H9 (cell line): ENCODE results near the gene RABL6. TPM values are rescaled to one million over a fixed set of nuclear protein-coding genes. Genes with fewer than 3 reads are reported as not detected.

Experiments used
- DNase-seq: peaks from one replicate; pipeline ENCODE4 v3.0.0-alpha.2; 2017
- H2AFZ ChIP-seq: one replicate; pipeline ENCODE4 v1.6.1; 2013; ENCODE audit warnings: mild to moderate bottlenecking, low read length, control low read depth, moderate library complexity
- H2AK5ac ChIP-seq: 2 replicates; pipeline ENCODE4 v1.6.1; 2013; ENCODE audit warnings: low read length, control low read depth, mixed read lengths; ENCODE audit not compliant: insufficient read length
- H2BK120ac ChIP-seq: one replicate; pipeline ENCODE4 v1.6.1; 2013; ENCODE audit warnings: low read depth, mild to moderate bottlenecking, low read length, control low read depth, inconsistent platforms; ENCODE audit not compliant: poor library complexity, severe bottlenecking
- H2BK12ac ChIP-seq: 2 replicates; pipeline ENCODE4 v1.6.1; 2013; ENCODE audit warnings: low read length, control low read depth, mixed read lengths, low read depth; ENCODE audit not compliant: insufficient read length
- H2BK15ac ChIP-seq: 2 replicates; pipeline ENCODE4 v1.6.1; 2013; ENCODE audit warnings: low read depth, low read length, control low read depth
- H2BK20ac ChIP-seq: one replicate; pipeline ENCODE4 v1.6.1; 2013; ENCODE audit warnings: low read depth, mild to moderate bottlenecking, low read length, control low read depth, inconsistent platforms; ENCODE audit not compliant: poor library complexity, severe bottlenecking
- H2BK5ac ChIP-seq: 2 replicates; pipeline ENCODE4 v1.6.1; 2013; ENCODE audit warnings: low read length, control low read depth, mixed read lengths; ENCODE audit not compliant: insufficient read length
- H3K14ac ChIP-seq: 2 replicates; pipeline ENCODE4 v1.6.1; 2013; ENCODE audit warnings: low read length, control low read depth; ENCODE audit not compliant: insufficient read depth
- H3K18ac ChIP-seq: 2 replicates; pipeline ENCODE4 v1.6.1; 2013; ENCODE audit warnings: low read depth, mild to moderate bottlenecking, mixed read lengths, low read length, control low read depth; ENCODE audit not compliant: insufficient read length
- H3K23ac ChIP-seq: 2 replicates; pipeline ENCODE4 v1.6.1; 2013; ENCODE audit warnings: low read length, control low read depth, mixed read lengths, low read depth; ENCODE audit not compliant: insufficient read length
- H3K23me2 ChIP-seq: 2 replicates; pipeline ENCODE4 v1.6.1; 2013; ENCODE audit warnings: low read depth, mild to moderate bottlenecking, mixed read lengths, low read length, control low read depth; ENCODE audit not compliant: insufficient read length, poor library complexity, severe bottlenecking
- H3K27ac ChIP-seq: 2 replicates; pipeline ENCODE4 v1.5.1; 2013; ENCODE audit warnings: low read length, control low read depth, mixed read lengths, low read depth; ENCODE audit not compliant: insufficient read length
- H3K27me3 ChIP-seq: 2 replicates; pipeline ENCODE4 v1.6.1; 2013; ENCODE audit warnings: low read length, control low read depth, inconsistent platforms; ENCODE audit not compliant: insufficient read depth
- H3K4ac ChIP-seq: 2 replicates; pipeline ENCODE4 v1.6.1; 2013; ENCODE audit warnings: low read depth, mild to moderate bottlenecking, control low read depth, inconsistent platforms, low read length, moderate library complexity
- H3K4me1 ChIP-seq: 2 replicates; pipeline ENCODE4 v1.6.1; 2013; ENCODE audit warnings: low read length, control low read depth, inconsistent platforms; ENCODE audit not compliant: insufficient read depth
- H3K4me2 ChIP-seq: 2 replicates; pipeline ENCODE4 v1.6.1; 2013; ENCODE audit warnings: low read length, control low read depth, mixed read lengths; ENCODE audit not compliant: insufficient read length, insufficient read depth
- H3K56ac ChIP-seq: 2 replicates; pipeline ENCODE4 v1.6.1; 2013; ENCODE audit warnings: low read depth, mild to moderate bottlenecking, mixed read lengths, low read length, control low read depth; ENCODE audit not compliant: insufficient read length
- H3K79me1 ChIP-seq: 2 replicates; pipeline ENCODE4 v1.6.1; 2013; ENCODE audit warnings: low read depth, mild to moderate bottlenecking, moderate library complexity, low read length, control low read depth, inconsistent platforms; ENCODE audit not compliant: insufficient read depth, poor library complexity, severe bottlenecking
- H3K79me2 ChIP-seq: 2 replicates; pipeline ENCODE4 v1.6.1; 2013; ENCODE audit warnings: low read length, control low read depth, inconsistent platforms; ENCODE audit not compliant: insufficient read depth
- H3K9ac ChIP-seq: 2 replicates; pipeline ENCODE4 v1.6.1; 2013; ENCODE audit warnings: low read length, control low read depth, mixed read lengths; ENCODE audit not compliant: insufficient read length; ENCODE audit errors: extremely low read depth
- H3K9me3 ChIP-seq: one replicate; pipeline ENCODE4 v1.6.1; 2013; ENCODE audit warnings: low read depth, low read length, inconsistent platforms; ENCODE audit not compliant: control insufficient read depth
- H3T11ph ChIP-seq: one replicate; pipeline ENCODE4 v1.6.1; 2013; ENCODE audit warnings: mild to moderate bottlenecking, low read length, control low read depth, inconsistent platforms
- H4K20me1 ChIP-seq: one replicate; pipeline ENCODE4 v1.6.1; 2013; ENCODE audit not compliant: control insufficient read depth, insufficient read length, insufficient read depth
- H4K5ac ChIP-seq: 2 replicates; pipeline ENCODE4 v1.6.1; 2013; ENCODE audit warnings: low read depth, mild to moderate bottlenecking, mixed read lengths, low read length, control low read depth; ENCODE audit not compliant: insufficient read length
- H4K8ac ChIP-seq: replicated peaks from 2 replicates; pipeline ENCODE4 v1.6.1; 2013; ENCODE audit warnings: low read length, control low read depth, mixed read lengths, low read depth; ENCODE audit not compliant: insufficient read length
- H4K91ac ChIP-seq: 2 replicates; pipeline ENCODE4 v1.6.1; 2013; ENCODE audit warnings: low read depth, mild to moderate bottlenecking, moderate library complexity, mixed read lengths, low read length, control low read depth; ENCODE audit not compliant: insufficient read length
- H3K27ac Mint-ChIP-seq, 3 experiments: 2 replicates in 2 of 3; 3 replicates in 1 of 3; pipeline ENCODE4 v1.8.0; 2020 to 2021; ENCODE audit warnings: mixed read lengths in 3 of 3, mild to moderate bottlenecking in 1 of 3, moderate library complexity in 1 of 3
- H3K27me3 Mint-ChIP-seq: 2 replicates; pipeline ENCODE4 v1.8.0; 2021; ENCODE audit warnings: low read depth, mild to moderate bottlenecking, moderate library complexity, mixed read lengths
- H3K36me3 Mint-ChIP-seq, 3 experiments: 2 replicates in 2 of 3; 3 replicates in 1 of 3; pipeline ENCODE4 v1.8.0; 2020 to 2021; ENCODE audit warnings: low read depth in 3 of 3, mixed read lengths in 3 of 3; ENCODE audit not compliant: insufficient read depth in 1 of 3
- H3K4me1 Mint-ChIP-seq, 2 experiments: 2 replicates each; pipeline ENCODE4 v1.8.0; 2020; ENCODE audit warnings: mixed read lengths in 2 of 2
- H3K4me3 Mint-ChIP-seq, 2 experiments: 2 replicates in 1 of 2; 3 replicates in 1 of 2; pipeline ENCODE4 v1.8.0; 2020 to 2021; ENCODE audit warnings: mild to moderate bottlenecking in 2 of 2, mixed read lengths in 2 of 2, moderate library complexity in 1 of 2
- H3K9me3 Mint-ChIP-seq, 2 experiments: 2 replicates in 1 of 2; 3 replicates in 1 of 2; pipeline ENCODE4 v1.8.0; 2020; ENCODE audit warnings: mild to moderate bottlenecking in 2 of 2, mixed read lengths in 2 of 2, moderate library complexity in 1 of 2
- whole genome bisulfite sequencing: extraction: QIAGEN DNeasy Blood & Tissue Kit; methylation state at CpG from one replicate; pipeline ENCODE4 v1.1.7; 2013; ENCODE audit warnings: missing lambda C conversion rate, low lambda C conversion rate, mixed read lengths; ENCODE audit not compliant: insufficient read length; ENCODE audit errors: extremely low coverage; 5-methylcytosine and 5-hydroxymethylcytosine counted together
- total RNA-seq: library from RNA; stranded (reverse); gene quantifications from 2 replicates; pipeline ENCODE4 v1.2.1, GENCODE V29; 2021
- TF ChIP-seq, protein P1 (sequence below): fragments of 200-600 bp; sonication (generic); conservative IDR thresholded peaks from 3 replicates; pipeline ENCODE4 v1.8.0; 2021; ENCODE audit warnings: antibody characterized with exemption, mild to moderate bottlenecking

The RABL6 gene
- total RNA-seq, 1 experiment from 2014 or later, result 108 TPM

DNA sequence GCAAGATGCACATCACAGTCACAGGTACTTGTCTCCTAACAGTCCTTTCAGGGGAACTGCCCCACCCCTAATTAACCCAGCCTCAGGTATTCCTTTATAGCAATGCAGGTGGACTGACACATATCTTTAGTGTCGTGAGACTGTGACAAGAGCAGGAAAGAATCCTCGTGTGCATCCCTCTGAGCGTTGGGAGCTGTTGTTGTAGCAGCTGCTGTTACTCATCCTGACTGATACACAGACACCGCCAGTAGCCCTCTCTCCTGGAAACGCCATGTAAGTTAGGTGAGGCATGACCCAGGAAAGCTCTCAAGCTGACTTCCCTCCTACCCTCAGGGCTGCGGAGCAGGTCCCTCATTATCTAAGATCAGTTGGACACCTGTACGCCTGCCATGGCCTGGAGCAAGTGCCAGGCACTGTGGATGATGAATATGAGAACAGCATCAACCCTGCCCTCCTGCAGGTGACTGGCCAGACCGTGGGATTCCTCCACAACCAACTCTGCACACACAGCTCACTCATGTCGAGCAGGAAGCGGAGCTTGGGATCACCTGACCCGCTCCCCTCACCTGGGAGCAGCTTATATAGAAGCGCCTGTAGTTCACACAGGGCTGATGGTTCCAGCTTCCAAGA lies 33.2 kb upstream of the RABL6 start:
- TF ChIP-seq, protein P1, sequence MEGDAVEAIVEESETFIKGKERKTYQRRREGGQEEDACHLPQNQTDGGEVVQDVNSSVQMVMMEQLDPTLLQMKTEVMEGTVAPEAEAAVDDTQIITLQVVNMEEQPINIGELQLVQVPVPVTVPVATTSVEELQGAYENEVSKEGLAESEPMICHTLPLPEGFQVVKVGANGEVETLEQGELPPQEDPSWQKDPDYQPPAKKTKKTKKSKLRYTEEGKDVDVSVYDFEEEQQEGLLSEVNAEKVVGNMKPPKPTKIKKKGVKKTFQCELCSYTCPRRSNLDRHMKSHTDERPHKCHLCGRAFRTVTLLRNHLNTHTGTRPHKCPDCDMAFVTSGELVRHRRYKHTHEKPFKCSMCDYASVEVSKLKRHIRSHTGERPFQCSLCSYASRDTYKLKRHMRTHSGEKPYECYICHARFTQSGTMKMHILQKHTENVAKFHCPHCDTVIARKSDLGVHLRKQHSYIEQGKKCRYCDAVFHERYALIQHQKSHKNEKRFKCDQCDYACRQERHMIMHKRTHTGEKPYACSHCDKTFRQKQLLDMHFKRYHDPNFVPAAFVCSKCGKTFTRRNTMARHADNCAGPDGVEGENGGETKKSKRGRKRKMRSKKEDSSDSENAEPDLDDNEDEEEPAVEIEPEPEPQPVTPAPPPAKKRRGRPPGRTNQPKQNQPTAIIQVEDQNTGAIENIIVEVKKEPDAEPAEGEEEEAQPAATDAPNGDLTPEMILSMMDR, result no peak
- no peak overlapping the region for H3K9ac ChIP-seq
- no peaks in the 10 kb centered on the region for H3K79me1 ChIP-seq
- no peak overlapping the region for H2BK120ac ChIP-seq
- H2BK20ac ChIP-seq, result no peak overlapping the region
- H3K27me3 ChIP-seq, result no peaks in the 10 kb centered on the region; the same call in 1 of the 2 replicates
- H3K18ac ChIP-seq, result no peak overlapping the region
- no peak overlapping the region for H2AK5ac ChIP-seq
- peaks cover 24 to 26% of the 10 kb centered on the region in 2 experiments for H3K9me3 Mint-ChIP-seq
- no peak overlapping the region for H3K4me2 ChIP-seq
- H3K23me2 ChIP-seq, result no peaks in the 10 kb centered on the region
- no peak overlapping the region for H3K14ac ChIP-seq
- no peak overlapping the region for H2BK12ac ChIP-seq
- H3K4ac ChIP-seq, result no peak overlapping the region
- WGBS, result no CpG with 5 or more reads among the region's 12 CpGs
- no peak overlapping the region for H3K4me3 Mint-ChIP-seq
- no peaks in the 10 kb centered on the region for H3K4me1 ChIP-seq
- H4K20me1 ChIP-seq, result no peaks in the 10 kb centered on the region
- H3T11ph ChIP-seq, result no peak overlapping the region
- H4K91ac ChIP-seq, result no peak overlapping the region
- H4K8ac ChIP-seq, result no peak overlapping the region
- peaks cover 6% of the 10 kb centered on the region in 2 experiments for H3K4me1 Mint-ChIP-seq
- H2AFZ ChIP-seq, result no peak overlapping the region
- H3K9me3 ChIP-seq, result no peaks in the 10 kb centered on the region
- no peak for DNase-seq
- H3K56ac ChIP-seq, result no peak overlapping the region
- H3K79me2 ChIP-seq, result no peaks in the 10 kb centered on the region
- H4K5ac ChIP-seq, result no peak overlapping the region
- H3K23ac ChIP-seq, result no peak overlapping the region
- no peak overlapping the region for H3K27ac Mint-ChIP-seq
- peaks cover 7 to 12% (median 11%) of the 10 kb centered on the region in 3 experiments for H3K36me3 Mint-ChIP-seq
- no peak overlapping the region for H2BK5ac ChIP-seq
- no peak overlapping the region for H3K27ac ChIP-seq
- H2BK15ac ChIP-seq, result no peak overlapping the region
- peaks cover 43% of the 10 kb centered on the region for H3K27me3 Mint-ChIP-seq
